Naive B cell (primary cell): ENCODE data around the gene HBE1. TPM values are rescaled to one million over a fixed set of nuclear protein-coding genes. Genes with fewer than 3 reads are reported as not detected.
"Not testable (repeated sequence)": the region's sequence is repeated elsewhere in the genome, so short reads cannot be mapped to it uniquely, and the experiment has no call there.

Experiments used
- ATAC-seq, 2 donors: fragments of 150-1000 bp; cut with Tn5 transposase; 2 replicates each; pipeline ENCODE4 v1.10.0; 2021; ENCODE audit warnings: low read depth in 2 of 2, mild to moderate bottlenecking in 2 of 2, moderate library complexity in 2 of 2
- DNase-seq: peaks from one replicate; pipeline ENCODE4 v3.0.0; 2022
- H3K27ac Mint-ChIP-seq, 6 donors: one replicate each; pipeline ENCODE4 v1.8.0; 2020 to 2022; ENCODE audit warnings: mild to moderate bottlenecking in 6 of 6, mixed read lengths in 6 of 6, moderate library complexity in 5 of 6, inconsistent platforms in 2 of 6
- H3K27me3 Mint-ChIP-seq, 3 donors: one replicate each; pipeline ENCODE4 v1.8.0; 2021 to 2022; ENCODE audit warnings: mixed read lengths in 3 of 3, mild to moderate bottlenecking in 1 of 3
- H3K36me3 Mint-ChIP-seq, 2 donors: one replicate each; pipeline ENCODE4 v1.8.0; 2020 to 2022; ENCODE audit warnings: mixed read lengths in 2 of 2, inconsistent platforms in 1 of 2, mild to moderate bottlenecking in 1 of 2
- H3K4me1 Mint-ChIP-seq, 3 donors: one replicate each; pipeline ENCODE4 v1.8.0; 2020 to 2022; ENCODE audit warnings: mixed read lengths in 3 of 3, inconsistent platforms in 1 of 3, mild to moderate bottlenecking in 1 of 3, moderate library complexity in 1 of 3
- H3K4me3 Mint-ChIP-seq, 8 donors: one replicate each; pipeline ENCODE4 v1.8.0; 2020 to 2022; ENCODE audit warnings: mild to moderate bottlenecking in 8 of 8, mixed read lengths in 8 of 8, moderate library complexity in 8 of 8, inconsistent platforms in 2 of 8
- H3K9me3 Mint-ChIP-seq, 7 donors: one replicate each; pipeline ENCODE4 v1.8.0; 2020 to 2022; ENCODE audit warnings: mixed read lengths in 7 of 7, mild to moderate bottlenecking in 5 of 7, inconsistent platforms in 2 of 7, moderate library complexity in 1 of 7
- polyA plus RNA-seq, 6 donors: library from polyadenylated mRNA; unstranded; fragments of 300-500 nt; fragmentation: Illumina TruSeq; gene quantifications; one replicate each; pipeline ENCODE4 v1.2.3, GENCODE V29; 2021; ENCODE audit warnings: low read depth in 6 of 6

Gene HBE1
- not detected for polyA plus RNA-seq

GRCh38 chr11:5269715-5270147 is at the start of gene HBE1:
TSS of gene HBE1 (minus strand) at chr11:5269945. CDS start at chr11:5269890, 55 bp downstream.
- DNase-seq (no peak), ATAC-seq (no peak)
- no peak within 1 kb of the TSS for H3K27ac Mint-ChIP-seq
- H3K9me3 Mint-ChIP-seq = peaks cover 0 to 2% (median 0%) of the 10 kb centered on the region in 7 donors
- H3K4me1 Mint-ChIP-seq = no peaks in the 10 kb centered on the region
- peaks cover 0 to 7% (median 6%) of the 10 kb centered on the region in 3 donors for H3K27me3 Mint-ChIP-seq
- no peaks in the 10 kb centered on the region for H3K36me3 Mint-ChIP-seq
- no peak within 1 kb of the TSS for H3K4me3 Mint-ChIP-seq

GRCh38 chr11:5317292-5317691 is 47.5 kb upstream of the HBE1 start:
- no peak for ATAC-seq
- Mint-ChIP-seq H3K36me3 (no peaks in the 10 kb centered on the region), H3K4me3 (no peak overlapping the region), H3K27me3 (no peaks in the 10 kb centered on the region), H3K4me1 (no peaks in the 10 kb centered on the region), H3K27ac (no peak overlapping the region), H3K9me3 (peaks cover 0 to 8% (median 5%) of the 10 kb centered on the region in 7 donors)
- DNase-seq = no peak

GRCh38 chr11:5313326-5314023 is 43.7 kb upstream of the HBE1 start:
- not testable (repeated sequence) for ATAC-seq, H3K9me3 Mint-ChIP-seq

GRCh38 chr11:5310423-5310822 is 40.7 kb upstream of the HBE1 start:
- DNase-seq (no peak), ATAC-seq (no peak)
- Mint-ChIP-seq H3K27me3 (peaks cover 0 to 8% (median 6%) of the 10 kb centered on the region in 3 donors), H3K4me1 (no peaks in the 10 kb centered on the region), H3K27ac (no peak overlapping the region), H3K36me3 (no peaks in the 10 kb centered on the region), H3K9me3 (peaks cover 0 to 8% (median 4%) of the 10 kb centered on the region in 7 donors), H3K4me3 (no peak overlapping the region)

More at GRCh38 chr11:5313326-5314023, 43.7 kb upstream of the HBE1 start:
- H3K27ac Mint-ChIP-seq, H3K36me3 Mint-ChIP-seq, H3K27me3 Mint-ChIP-seq, H3K4me3 Mint-ChIP-seq, DNase-seq, H3K4me1 Mint-ChIP-seq: not testable (repeated sequence)

- Mint-ChIP-seq H3K27me3 (peaks cover 0 to 9% (median 8%) of the 10 kb centered on the region in 3 donors), H3K36me3 (no peaks in the 10 kb centered on the region), H3K9me3 (no peaks in the 10 kb centered on the region), H3K4me3 (no peak overlapping the region), H3K4me1 (no peaks in the 10 kb centered on the region), H3K27ac (no peak overlapping the region)
- ATAC-seq (no peak), DNase-seq (no peak)
Observed at GRCh38 chr11:5307256-5308019, 37.7 kb upstream of the HBE1 start.

- H3K27ac Mint-ChIP-seq = no peak overlapping the region
- no peaks in the 10 kb centered on the region for H3K4me1 Mint-ChIP-seq
- no peaks in the 10 kb centered on the region for H3K36me3 Mint-ChIP-seq
- no peak overlapping the region for H3K4me3 Mint-ChIP-seq
- H3K27me3 Mint-ChIP-seq = peaks cover 0 to 8% (median 4%) of the 10 kb centered on the region in 3 donors
- DNase-seq = no peak
- ATAC-seq = no peak
- H3K9me3 Mint-ChIP-seq = no peaks in the 10 kb centered on the region
Observed at GRCh38 chr11:5304046-5304445, 34.3 kb upstream of the HBE1 start.

GRCh38 chr11:5303626-5304025 is 33.9 kb upstream of the HBE1 start:
- Mint-ChIP-seq H3K27ac (no peak overlapping the region), H3K27me3 (peaks cover 0 to 8% (median 4%) of the 10 kb centered on the region in 3 donors), H3K4me3 (no peak overlapping the region), H3K36me3 (no peaks in the 10 kb centered on the region), H3K9me3 (no peaks in the 10 kb centered on the region), H3K4me1 (no peaks in the 10 kb centered on the region)
- no peak for DNase-seq
- no peak for ATAC-seq

- DNase-seq = no peak
- H3K9me3 Mint-ChIP-seq = no peaks in the 10 kb centered on the region
- no peak for ATAC-seq
- H3K27me3 Mint-ChIP-seq = peaks cover 0 to 10% (median 0%) of the 10 kb centered on the region in 3 donors
- H3K4me3 Mint-ChIP-seq = no peak within 1 kb of the TSS
- H3K27ac Mint-ChIP-seq = no peak within 1 kb of the TSS
- H3K36me3 Mint-ChIP-seq = no peaks in the 10 kb centered on the region
- H3K4me1 Mint-ChIP-seq = no peaks in the 10 kb centered on the region
Observed at GRCh38 chr11:5301846-5302245, 32.1 kb upstream of the HBE1 start, which contains the start of gene OR51B4. TSS of gene OR51B4 (minus strand) at chr11:5301946. CDS start at chr11:5301946, 0 bp downstream.

GRCh38 chr11:5300251-5300650 is 30.5 kb upstream of the HBE1 start:
- Mint-ChIP-seq H3K4me1 (no peaks in the 10 kb centered on the region), H3K36me3 (no peaks in the 10 kb centered on the region), H3K4me3 (no peak overlapping the region), H3K27me3 (peaks cover 0 to 7% (median 0%) of the 10 kb centered on the region in 3 donors), H3K9me3 (no peaks in the 10 kb centered on the region), H3K27ac (no peak overlapping the region)
- ATAC-seq (no peak), DNase-seq (no peak)

- Mint-ChIP-seq H3K4me1 (no peaks in the 10 kb centered on the region), H3K9me3 (no peaks in the 10 kb centered on the region), H3K36me3 (no peaks in the 10 kb centered on the region), H3K4me3 (no peak overlapping the region), H3K27ac (no peak overlapping the region), H3K27me3 (peaks cover 0 to 6% (median 0%) of the 10 kb centered on the region in 3 donors)
- DNase-seq (no peak), ATAC-seq (no peak)
Observed at GRCh38 chr11:5298451-5298850, 28.7 kb upstream of the HBE1 start.

- ATAC-seq (no peak), DNase-seq (no peak)
- Mint-ChIP-seq H3K27ac (no peak overlapping the region), H3K27me3 (peaks cover 0 to 6% (median 4%) of the 10 kb centered on the region in 3 donors), H3K4me1 (no peaks in the 10 kb centered on the region), H3K36me3 (no peaks in the 10 kb centered on the region), H3K9me3 (no peaks in the 10 kb centered on the region), H3K4me3 (no peak overlapping the region)
Observed at GRCh38 chr11:5297721-5298323, 28.1 kb upstream of the HBE1 start.

- not testable (repeated sequence) for H3K4me3 Mint-ChIP-seq, H3K9me3 Mint-ChIP-seq, ATAC-seq, H3K36me3 Mint-ChIP-seq, H3K27me3 Mint-ChIP-seq, H3K27ac Mint-ChIP-seq, DNase-seq, H3K4me1 Mint-ChIP-seq
Observed at GRCh38 chr11:5294342-5294995, 24.7 kb upstream of the HBE1 start.

GRCh38 chr11:5293028-5293427 is 23.3 kb upstream of the HBE1 start:
- no peaks in the 10 kb centered on the region for H3K36me3 Mint-ChIP-seq
- ATAC-seq = no peak
- H3K27me3 Mint-ChIP-seq = peaks cover 0 to 6% (median 4%) of the 10 kb centered on the region in 3 donors
- H3K27ac Mint-ChIP-seq = no peak overlapping the region
- H3K4me1 Mint-ChIP-seq = no peaks in the 10 kb centered on the region
- DNase-seq = no peak
- no peaks in the 10 kb centered on the region for H3K9me3 Mint-ChIP-seq
- H3K4me3 Mint-ChIP-seq = no peak overlapping the region
